Stimulated activated naive CD8-positive, alpha-beta T cell treated with anti-CD3 and anti-CD28 coated beads, Interleukin-15, Interleukin-2, amounts not matched to agents 100 ng/mL and 50 ng/mL, for 24 hours (primary cell): ENCODE results near the gene RNF222.
A peak's percentile ranks its signal among the peaks of the same experiment; 100 is the strongest.

ENCODE experiments used
- H3K27ac Mint-ChIP-seq: one replicate; pipeline ENCODE4 v1.8.0; 2021; ENCODE audit warnings: mild to moderate bottlenecking, mixed read lengths
- H3K27me3 Mint-ChIP-seq: one replicate; pipeline ENCODE4 v1.8.0; 2021; ENCODE audit warnings: mixed read lengths
- H3K36me3 Mint-ChIP-seq: one replicate; pipeline ENCODE4 v1.8.0; 2021; ENCODE audit warnings: low read depth, mixed read lengths
- H3K4me1 Mint-ChIP-seq: one replicate; pipeline ENCODE4 v1.8.0; 2021; ENCODE audit warnings: low read depth, mixed read lengths
- H3K4me3 Mint-ChIP-seq: one replicate; pipeline ENCODE4 v1.8.0; 2021; ENCODE audit warnings: mild to moderate bottlenecking, mixed read lengths
- H3K9me3 Mint-ChIP-seq: one replicate; pipeline ENCODE4 v1.8.0; 2021; ENCODE audit warnings: mixed read lengths

The RNF222 gene, protein sequence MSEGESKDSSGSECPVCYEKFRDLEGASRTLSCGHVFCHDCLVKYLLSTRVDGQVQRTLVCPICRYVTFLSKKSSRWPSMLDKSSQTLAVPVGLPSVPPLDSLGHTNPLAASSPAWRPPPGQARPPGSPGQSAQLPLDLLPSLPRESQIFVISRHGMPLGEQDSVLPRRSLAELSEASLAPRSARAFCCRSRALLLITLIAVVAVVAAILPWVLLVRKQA

DNA sequence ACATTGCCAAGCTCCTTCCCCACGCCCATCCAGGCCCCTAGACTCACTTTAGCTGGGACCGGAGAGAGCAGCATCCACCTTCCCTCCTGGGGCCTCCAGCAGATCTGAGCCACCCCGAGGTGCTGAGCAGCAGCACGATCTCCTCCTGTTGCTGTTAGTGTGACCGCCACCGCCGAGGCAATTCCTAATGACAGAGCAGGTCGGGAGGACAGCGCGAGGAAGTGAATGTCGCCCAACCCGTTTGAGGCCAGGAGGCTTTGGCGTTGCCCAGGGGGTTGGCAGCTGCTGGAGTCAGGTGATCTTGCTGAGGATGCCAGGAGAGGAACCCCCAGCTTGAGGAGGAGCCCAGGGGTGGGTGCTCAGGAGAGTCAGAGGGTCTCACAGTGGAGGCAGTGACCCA lies at the start of gene RNF222:
RNF222 (minus strand) TSS at position 192 of the 400 bp plus-strand sequence. CDS start 4,366 bp downstream, outside the sequence.
- Mint-ChIP-seq H3K27me3 (peaks cover 29% of the 10 kb centered on the region), H3K27ac (no peak within 1 kb of the TSS), H3K36me3 (no peaks in the 10 kb centered on the region), H3K4me3 (no peak within 1 kb of the TSS), H3K4me1 (peaks cover 11% of the 10 kb centered on the region), H3K9me3 (no peaks in the 10 kb centered on the region)

DNA sequence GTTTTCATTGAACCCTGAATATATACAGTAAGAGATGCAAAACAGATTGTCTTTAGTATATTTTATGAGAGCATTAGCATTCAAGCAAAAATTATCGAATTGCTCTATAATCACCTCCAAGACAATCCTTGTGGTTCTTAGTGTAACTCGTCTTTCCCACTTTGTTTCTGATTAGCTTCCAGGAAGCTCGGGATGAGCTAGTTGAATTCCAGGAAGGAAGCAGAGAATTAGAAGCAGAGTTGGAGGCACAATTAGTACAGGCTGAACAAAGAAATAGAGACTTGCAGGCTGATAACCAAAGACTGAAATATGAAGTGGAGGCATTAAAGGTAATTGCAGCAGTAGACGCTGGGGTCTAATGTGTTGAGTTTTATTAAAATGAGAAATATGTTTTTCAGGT lies 47.9 kb upstream of the RNF222 start:
- peaks cover 36% of the 10 kb centered on the region for H3K4me1 Mint-ChIP-seq
- no peak overlapping the region for H3K27ac Mint-ChIP-seq
- H3K36me3 Mint-ChIP-seq = peaks cover 76% of the 10 kb centered on the region
- H3K9me3 Mint-ChIP-seq = no peaks in the 10 kb centered on the region
- H3K27me3 Mint-ChIP-seq = no peaks in the 10 kb centered on the region
- H3K4me3 Mint-ChIP-seq = no peak overlapping the region

DNA sequence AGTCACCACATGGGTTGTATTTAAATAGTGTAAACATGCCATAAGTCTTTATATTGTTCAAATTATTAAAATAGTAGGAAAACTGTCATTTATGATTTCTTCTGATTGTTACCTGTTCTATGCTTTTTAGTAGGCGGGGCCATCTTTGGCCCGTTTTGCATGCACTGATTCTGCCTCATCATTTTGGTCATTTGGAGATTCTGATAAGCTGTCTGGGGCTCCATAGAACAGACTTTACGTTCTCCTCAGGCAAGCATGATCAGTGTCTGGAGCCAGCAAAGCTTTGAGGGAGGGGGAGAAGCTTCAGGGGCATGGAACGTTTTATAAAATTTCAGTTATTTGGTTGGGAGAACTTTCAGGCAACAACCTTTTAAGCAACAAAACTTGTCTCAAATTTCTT lies 46.9 kb upstream of the RNF222 start:
- H3K27ac Mint-ChIP-seq = no peak overlapping the region

DNA sequence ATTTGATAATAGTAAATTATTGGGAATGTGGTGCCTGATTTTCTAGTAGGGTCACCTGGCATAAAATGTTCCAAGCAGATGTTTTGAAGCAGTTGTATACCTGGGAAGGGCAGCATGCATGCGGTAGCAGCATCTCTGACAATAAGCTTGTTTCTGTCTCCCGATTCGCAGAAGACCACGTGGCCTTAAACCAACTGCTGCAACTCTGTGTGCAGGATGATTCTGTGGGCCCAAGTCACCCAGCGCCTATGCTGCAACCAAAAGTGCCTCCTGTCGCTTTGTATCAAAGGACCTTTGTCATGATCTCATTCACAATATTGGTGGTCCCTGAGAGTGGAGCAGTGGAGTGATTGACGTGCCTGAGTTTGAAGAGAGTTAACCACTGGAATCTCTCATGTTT lies 46.1 kb upstream of the RNF222 start:
- no peaks in the 10 kb centered on the region for H3K9me3 Mint-ChIP-seq
- H3K4me1 Mint-ChIP-seq = peaks cover 45% of the 10 kb centered on the region
- peak overlapping the region; percentile 71 for H3K27ac Mint-ChIP-seq
- H3K27me3 Mint-ChIP-seq = no peaks in the 10 kb centered on the region
- H3K36me3 Mint-ChIP-seq = peaks cover 73% of the 10 kb centered on the region
- no peak overlapping the region for H3K4me3 Mint-ChIP-seq

More for the DNA sequence above, 46.9 kb upstream of the RNF222 start:
- no peaks in the 10 kb centered on the region for H3K9me3 Mint-ChIP-seq
- no peaks in the 10 kb centered on the region for H3K27me3 Mint-ChIP-seq
- peaks cover 76% of the 10 kb centered on the region for H3K36me3 Mint-ChIP-seq
- no peak overlapping the region for H3K4me3 Mint-ChIP-seq
- H3K4me1 Mint-ChIP-seq = peaks cover 45% of the 10 kb centered on the region

DNA sequence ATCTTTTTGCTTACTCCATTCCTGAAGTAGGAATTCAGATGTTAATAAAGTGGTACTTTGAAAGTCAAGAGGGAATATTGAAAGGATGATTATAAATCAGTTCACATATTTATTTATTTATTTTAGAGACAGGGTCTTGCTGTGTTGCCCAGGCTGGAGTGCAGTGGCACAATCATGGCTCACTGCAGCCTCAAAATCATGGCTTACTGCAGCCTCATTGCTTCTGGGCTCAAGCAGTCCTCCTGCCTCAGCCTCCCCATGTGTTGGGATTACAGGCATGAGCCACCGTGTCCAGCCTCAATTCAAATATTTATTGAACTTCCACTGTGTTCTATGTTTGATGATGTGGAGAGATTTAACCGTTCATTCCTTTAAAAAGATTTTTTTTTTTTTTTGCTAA lies 44.7 kb upstream of the RNF222 start:
- Mint-ChIP-seq H3K4me3 (no peak overlapping the region), H3K27ac (peak overlapping the region; percentile 54), H3K36me3 (peaks cover 64% of the 10 kb centered on the region), H3K9me3 (no peaks in the 10 kb centered on the region), H3K4me1 (peaks cover 60% of the 10 kb centered on the region), H3K27me3 (no peaks in the 10 kb centered on the region)

DNA sequence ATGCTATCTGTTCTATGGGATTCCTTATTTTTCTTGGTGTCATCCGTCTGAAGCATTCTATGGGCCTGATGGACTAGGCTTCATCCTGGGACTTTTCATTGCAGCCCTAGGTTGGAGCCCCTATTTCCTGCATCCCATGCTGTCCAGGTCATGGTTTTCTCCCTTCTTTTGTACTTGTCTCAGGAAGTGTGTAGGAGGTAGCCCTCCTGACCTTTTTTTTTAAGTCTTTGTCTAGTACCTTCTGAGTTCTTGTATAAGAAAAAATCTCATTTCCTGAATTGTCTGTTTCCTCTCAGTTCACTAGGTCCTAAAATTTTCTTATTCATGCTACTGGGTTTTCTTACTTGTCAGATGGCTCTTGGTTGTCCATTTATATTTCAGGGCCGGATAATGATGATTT lies 44.1 kb upstream of the RNF222 start:
- Mint-ChIP-seq H3K36me3 (peaks cover 58% of the 10 kb centered on the region), H3K27ac (peak overlapping the region; percentile 54)

DNA sequence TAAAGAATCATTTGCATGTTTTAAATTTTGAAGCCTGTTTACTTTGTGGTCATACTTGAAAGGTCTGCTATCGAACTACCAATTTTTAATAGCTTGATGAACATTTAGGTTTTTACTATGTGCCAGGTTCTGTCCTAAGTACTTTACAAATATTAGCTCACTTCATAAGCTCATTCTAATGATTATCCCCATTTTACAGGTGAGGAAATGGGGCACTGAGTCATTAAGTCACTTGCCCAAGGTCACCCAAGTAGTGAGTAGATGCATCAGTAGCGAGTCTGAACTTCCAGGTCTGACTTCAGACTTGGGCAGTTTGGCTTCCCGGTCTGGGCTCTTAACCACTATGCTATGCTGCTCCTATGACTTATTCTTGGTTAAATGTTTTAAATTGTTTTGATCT lies 42.1 kb upstream of the RNF222 start:
- no peaks in the 10 kb centered on the region for H3K27me3 Mint-ChIP-seq

More for the DNA sequence above, 44.1 kb upstream of the RNF222 start:
- Mint-ChIP-seq H3K27me3 (no peaks in the 10 kb centered on the region), H3K9me3 (no peaks in the 10 kb centered on the region), H3K4me3 (peak overlapping the region; percentile 6), H3K4me1 (peaks cover 66% of the 10 kb centered on the region)

DNA sequence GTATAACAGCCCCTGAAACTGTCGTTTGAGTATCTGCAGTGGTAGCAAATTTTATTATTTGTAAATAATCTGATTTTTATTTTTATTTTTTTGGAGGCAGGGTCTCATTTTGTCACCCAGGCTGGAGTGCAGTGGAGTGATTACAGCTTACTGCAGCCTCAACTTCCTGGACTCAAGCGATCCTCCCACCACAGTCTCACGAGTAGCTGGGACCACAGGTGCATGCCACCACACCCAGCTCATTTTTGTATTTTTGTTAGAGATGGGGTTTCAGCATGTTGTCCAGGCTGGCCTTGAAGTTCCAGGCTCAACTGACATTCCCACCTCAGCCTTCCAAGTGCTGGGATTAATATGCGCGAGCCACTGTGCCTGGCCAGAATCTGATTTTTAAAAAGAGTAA lies 40.8 kb upstream of the RNF222 start:
- Mint-ChIP-seq H3K9me3 (no peaks in the 10 kb centered on the region), H3K4me3 (no peak overlapping the region), H3K27me3 (no peaks in the 10 kb centered on the region), H3K36me3 (peaks cover 30% of the 10 kb centered on the region), H3K27ac (no peak overlapping the region), H3K4me1 (peaks cover 60% of the 10 kb centered on the region)

More for the DNA sequence above, 42.1 kb upstream of the RNF222 start:
- Mint-ChIP-seq H3K4me3 (no peak overlapping the region), H3K36me3 (peaks cover 42% of the 10 kb centered on the region), H3K9me3 (no peaks in the 10 kb centered on the region), H3K4me1 (peaks cover 66% of the 10 kb centered on the region), H3K27ac (peak overlapping the region; percentile 47)

DNA sequence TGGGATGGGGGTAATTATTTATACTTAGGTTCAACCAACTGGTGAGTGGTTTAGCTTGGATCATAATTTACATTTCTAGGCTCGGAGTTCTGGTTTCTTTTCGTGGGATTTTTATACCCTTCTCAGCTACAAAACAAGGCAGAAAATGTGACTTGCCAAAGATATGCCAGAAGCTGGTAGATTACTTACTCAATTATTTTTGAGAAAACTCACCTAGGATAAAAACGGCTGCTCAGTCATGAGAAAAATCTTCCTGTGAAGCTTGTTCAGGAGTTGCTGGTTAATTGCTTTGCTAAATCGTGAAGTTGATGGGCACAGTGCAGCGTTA lies 39.2 kb upstream of the RNF222 start:
- H3K4me1 Mint-ChIP-seq = peaks cover 47% of the 10 kb centered on the region

DNA sequence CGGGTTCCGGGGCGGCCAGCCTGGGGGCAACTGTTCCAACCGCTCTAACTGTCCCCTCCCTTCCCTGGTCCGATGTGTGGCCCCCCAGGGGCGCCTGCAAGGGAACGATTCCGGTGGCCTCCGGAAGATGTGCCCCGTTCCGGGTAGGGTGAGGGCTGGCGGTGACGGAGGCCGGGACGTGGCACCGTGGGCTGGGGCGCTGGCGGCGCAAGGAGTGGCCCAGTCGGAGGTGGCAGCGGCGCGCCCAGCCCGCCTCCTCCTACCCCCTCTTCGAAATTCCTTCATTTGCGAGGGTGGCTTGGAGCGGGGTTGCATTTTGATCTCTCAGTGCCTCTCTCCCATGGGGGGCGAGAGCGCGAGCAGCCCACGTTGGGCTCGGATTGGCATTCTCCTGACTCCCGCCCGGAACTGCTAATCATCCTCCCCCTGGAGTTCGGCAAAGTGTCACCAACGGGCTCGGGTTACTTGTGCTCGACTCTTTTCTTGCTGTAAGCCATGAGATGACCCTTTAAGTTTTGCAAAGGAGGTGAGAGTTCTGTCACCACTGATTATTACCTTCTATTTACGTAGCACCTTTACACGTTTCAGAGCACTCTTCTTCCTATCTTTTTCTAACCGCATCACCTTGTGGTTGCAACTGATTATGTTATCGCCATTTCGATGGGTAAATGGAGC lies 38.7 kb upstream of the RNF222 start:
- H3K27me3 Mint-ChIP-seq = no peaks in the 10 kb centered on the region
- H3K4me3 Mint-ChIP-seq = peak overlapping the region; percentile 94
- peak overlapping the region; percentile 94 for H3K27ac Mint-ChIP-seq
- peaks cover 42% of the 10 kb centered on the region for H3K4me1 Mint-ChIP-seq
- H3K9me3 Mint-ChIP-seq = no peaks in the 10 kb centered on the region
- peaks cover 17% of the 10 kb centered on the region for H3K36me3 Mint-ChIP-seq

More for the DNA sequence above, 39.2 kb upstream of the RNF222 start:
- Mint-ChIP-seq H3K27ac (peak overlapping the region; percentile 94), H3K36me3 (peaks cover 17% of the 10 kb centered on the region), H3K4me3 (peak overlapping the region; percentile 94), H3K27me3 (no peaks in the 10 kb centered on the region), H3K9me3 (no peaks in the 10 kb centered on the region)

DNA sequence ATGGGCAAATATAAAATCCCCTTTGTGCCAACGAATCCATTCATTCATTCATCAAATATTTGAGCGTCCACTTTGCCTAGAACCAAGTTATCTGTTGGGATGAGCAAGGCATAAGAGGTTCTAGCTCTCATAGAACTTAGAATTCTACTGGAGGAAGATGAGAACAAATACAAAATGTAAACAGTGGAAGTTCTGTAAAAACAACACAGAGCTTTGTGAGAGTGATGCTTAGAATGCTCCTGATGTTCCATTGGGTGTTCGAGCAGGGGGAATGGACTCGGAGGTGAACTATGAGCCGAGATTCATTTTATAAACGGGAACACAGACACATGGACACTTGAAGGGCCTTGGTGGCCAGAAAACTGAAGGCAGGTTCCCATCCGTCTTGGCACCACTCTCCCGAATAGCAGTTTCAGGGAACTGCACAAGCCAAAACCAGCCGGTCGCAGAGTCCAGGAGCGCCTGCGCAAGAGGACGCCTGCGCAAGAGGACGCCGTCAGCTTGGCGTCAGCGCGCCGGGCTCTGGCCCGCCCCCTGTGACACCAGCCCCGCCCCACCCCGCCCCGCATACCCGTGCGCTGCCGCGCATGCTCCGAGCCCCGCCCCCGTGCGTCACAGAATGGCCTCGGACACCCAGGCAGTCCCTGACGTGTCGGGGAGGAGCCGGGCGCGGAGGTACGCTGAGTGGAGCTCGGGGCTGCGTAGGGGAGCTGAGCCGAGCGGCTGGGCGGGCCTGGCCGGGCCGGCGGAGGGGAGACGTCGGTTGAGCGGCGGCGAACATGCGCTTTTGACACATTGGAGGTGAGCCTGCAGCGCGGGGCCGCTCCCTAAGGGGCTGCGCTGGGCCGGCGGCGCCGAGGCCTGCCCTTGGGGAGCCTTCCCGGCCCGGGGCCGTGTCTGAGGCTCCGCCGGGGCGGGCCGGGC lies 37.9 kb upstream of the RNF222 start, which contains the start of gene NDEL1:
NDEL1 (plus strand) TSS at position 640 of the 924 bp plus-strand sequence. CDS start 8,388 bp downstream, outside the sequence.
- peaks cover 17% of the 10 kb centered on the region for H3K36me3 Mint-ChIP-seq
- no peaks in the 10 kb centered on the region for H3K27me3 Mint-ChIP-seq
- H3K4me3 Mint-ChIP-seq = peak within 1 kb of the TSS; percentile 94
- peak within 1 kb of the TSS; percentile 94 for H3K27ac Mint-ChIP-seq
- H3K4me1 Mint-ChIP-seq = peaks cover 34% of the 10 kb centered on the region
- H3K9me3 Mint-ChIP-seq = no peaks in the 10 kb centered on the region

DNA sequence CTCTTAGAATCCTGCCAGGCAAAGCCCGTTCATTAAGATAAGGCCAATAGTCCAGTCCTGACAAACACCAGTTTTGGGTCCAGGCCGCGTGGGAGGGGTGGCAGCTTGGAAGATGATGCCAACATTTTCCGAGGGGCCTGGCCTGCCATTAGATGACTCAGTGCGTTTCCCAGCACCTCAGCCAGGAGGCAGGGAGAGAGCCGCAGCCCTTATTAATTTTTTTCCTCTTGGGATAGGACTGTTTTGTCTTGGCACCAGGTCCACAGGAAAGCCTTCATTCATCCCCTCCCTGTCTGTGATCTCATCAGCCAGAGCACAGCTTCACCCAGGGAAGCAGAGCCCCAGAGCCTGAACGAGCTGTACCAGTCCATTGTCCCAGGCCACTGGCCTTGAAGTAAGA lies 33.3 kb upstream of the RNF222 start:
- H3K4me3 Mint-ChIP-seq = no peak overlapping the region
- no peak overlapping the region for H3K27ac Mint-ChIP-seq
- no peaks in the 10 kb centered on the region for H3K4me1 Mint-ChIP-seq
- H3K36me3 Mint-ChIP-seq = no peaks in the 10 kb centered on the region
- H3K9me3 Mint-ChIP-seq = no peaks in the 10 kb centered on the region
- H3K27me3 Mint-ChIP-seq = no peaks in the 10 kb centered on the region

DNA sequence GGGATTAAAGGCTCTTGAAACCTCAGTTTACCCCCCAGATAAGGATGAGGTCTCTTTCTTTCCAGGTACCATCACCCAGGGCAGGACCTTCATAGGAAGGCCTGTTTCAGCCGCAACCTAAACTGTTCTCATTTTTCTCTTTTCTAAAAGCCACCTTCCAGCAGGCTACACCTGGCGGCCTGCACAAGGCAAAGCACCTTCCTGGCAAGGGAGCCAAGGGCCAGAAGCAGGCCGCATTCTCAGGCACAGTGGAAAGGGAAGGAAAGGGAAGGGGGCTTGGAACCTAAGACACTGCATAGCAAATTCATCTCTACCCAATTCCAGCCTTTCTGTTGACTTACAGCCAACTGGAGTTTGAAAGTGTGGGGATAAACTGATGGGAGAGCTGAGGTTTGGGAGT lies 29.2 kb upstream of the RNF222 start:
- Mint-ChIP-seq H3K27me3 (peaks cover 7% of the 10 kb centered on the region), H3K27ac (no peak overlapping the region), H3K4me1 (no peaks in the 10 kb centered on the region), H3K4me3 (no peak overlapping the region), H3K36me3 (no peaks in the 10 kb centered on the region), H3K9me3 (no peaks in the 10 kb centered on the region)

DNA sequence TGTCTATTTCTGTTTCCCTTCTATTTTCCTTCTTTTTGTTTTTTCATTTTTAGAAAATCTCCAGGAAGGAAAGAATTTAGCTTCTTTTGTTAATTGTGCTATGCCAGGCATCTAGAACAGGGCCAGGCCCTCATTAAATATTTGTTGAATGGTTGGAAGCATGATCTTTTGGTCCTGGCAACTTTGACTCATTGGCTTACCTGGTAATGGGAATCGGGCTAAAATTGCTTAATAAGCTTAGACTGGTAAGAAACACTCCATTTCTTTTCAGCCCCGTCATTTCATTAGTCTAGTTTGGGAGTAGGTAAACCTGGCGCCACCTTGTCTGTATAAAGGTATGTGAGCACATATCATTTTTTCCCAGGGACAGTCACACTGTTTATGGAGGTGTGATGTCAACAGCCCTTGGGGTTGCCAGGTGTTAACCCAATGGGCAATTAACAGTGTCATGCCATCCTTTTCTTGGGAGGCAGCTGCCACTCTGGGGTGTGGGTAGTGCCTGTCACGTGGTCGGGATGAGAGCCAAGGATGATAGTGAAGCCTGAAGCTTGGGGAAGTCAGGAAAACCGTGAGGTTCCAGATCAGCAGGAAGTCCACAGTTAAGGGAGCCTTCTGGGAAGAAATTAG lies 28.6 kb upstream of the RNF222 start:
- Mint-ChIP-seq H3K4me1 (no peaks in the 10 kb centered on the region), H3K27ac (no peak overlapping the region), H3K4me3 (no peak overlapping the region), H3K9me3 (no peaks in the 10 kb centered on the region), H3K36me3 (no peaks in the 10 kb centered on the region), H3K27me3 (peaks cover 10% of the 10 kb centered on the region)
